Measurements from ENCODE around the gene VPREB3.
"Not testable (repeated sequence)": the region's sequence is repeated elsewhere in the genome, so short reads cannot be mapped to it uniquely, and the experiment has no call there.

The VPREB3 gene

GRCh38 chr22:23743303-23743705, 10.9 kb downstream of the VPREB3 start:
- Histone ChIP-seq H3K9ac (ENCODE audit: low read length) (no peak overlapping the region), H3K9me2 (ENCODE audit: low read depth, low read length) (no peaks in the 10 kb centered on the region), H3K4me1 (ENCODE audit: insufficient read depth, low read length, severe bottlenecking) (no peaks in the 10 kb centered on the region), H3F3A (ENCODE audit: insufficient read depth, low read length) (no peaks in the 10 kb centered on the region; the same call in 1 of the 2 replicates), H3K27me3 (ENCODE audit: insufficient read depth, low read length) (no peaks in the 10 kb centered on the region), H4K20me1 (ENCODE audit: insufficient read depth, low read length) (no peaks in the 10 kb centered on the region), H3K27ac (ENCODE audit: low read depth, low read length, poor library complexity, severe bottlenecking) (no peak overlapping the region), H3K36me3 (ENCODE audit: insufficient read depth, low read length) (peaks cover 28% of the 10 kb centered on the region), H2AFZ (ENCODE audit: low read length) (no peak overlapping the region), H3K4me2 (ENCODE audit: low read length) (no peak overlapping the region), H3K4me3 (ENCODE audit: low read depth, low read length, poor library complexity, severe bottlenecking) (no peak overlapping the region), H3K79me2 (ENCODE audit: insufficient read depth, low read length) (no peaks in the 10 kb centered on the region), H3K9me3 (ENCODE audit: low read length) (no peaks in the 10 kb centered on the region)
- TF ChIP-seq EZH2 (IDR thresholded peaks at IDR 0.05; ENCODE audit: borderline replicate concordance, low read length) = no peak
- no peak for TF ChIP-seq CTCF (IDR thresholded peaks at IDR 0.05; ENCODE audit: low read length)

- TF ChIP-seq CTCF (IDR thresholded peaks at IDR 0.05; ENCODE audit: low read length) (no peak), EZH2 (IDR thresholded peaks at IDR 0.05; ENCODE audit: borderline replicate concordance, low read length) (no peak)
- Histone ChIP-seq H3K4me2 (ENCODE audit: low read length) (no peak overlapping the region), H3K27me3 (ENCODE audit: insufficient read depth, low read length) (no peaks in the 10 kb centered on the region), H2AFZ (ENCODE audit: low read length) (no peak overlapping the region), H4K20me1 (ENCODE audit: insufficient read depth, low read length) (no peaks in the 10 kb centered on the region), H3K4me1 (ENCODE audit: insufficient read depth, low read length, severe bottlenecking) (no peaks in the 10 kb centered on the region), H3F3A (ENCODE audit: insufficient read depth, low read length) (no peaks in the 10 kb centered on the region; the same call in 1 of the 2 replicates), H3K9me3 (ENCODE audit: low read length) (no peaks in the 10 kb centered on the region), H3K9ac (ENCODE audit: low read length) (no peak overlapping the region), H3K36me3 (ENCODE audit: insufficient read depth, low read length) (peaks cover 28% of the 10 kb centered on the region), H3K27ac (ENCODE audit: low read depth, low read length, poor library complexity, severe bottlenecking) (no peak overlapping the region), H3K4me3 (ENCODE audit: low read depth, low read length, poor library complexity, severe bottlenecking) (no peak overlapping the region), H3K9me2 (ENCODE audit: low read depth, low read length) (no peaks in the 10 kb centered on the region), H3K79me2 (ENCODE audit: insufficient read depth, low read length) (no peaks in the 10 kb centered on the region)
Observed at GRCh38 chr22:23742505-23743264, 11.5 kb downstream of the VPREB3 start.

GRCh38 chr22:23737696-23738095, 16.5 kb downstream of the VPREB3 start:
- no peaks in the 10 kb centered on the region for H4K20me1 ChIP-seq (ENCODE audit: insufficient read depth, low read length)
- H3K27me3 ChIP-seq (ENCODE audit: insufficient read depth, low read length) = no peaks in the 10 kb centered on the region; the same call in 1 of the 2 replicates
- TF ChIP-seq EZH2 (IDR thresholded peaks at IDR 0.05; ENCODE audit: borderline replicate concordance, low read length) = no peak
- no peak for TF ChIP-seq CTCF (IDR thresholded peaks at IDR 0.05; ENCODE audit: low read length)
- no peak overlapping the region for H3K4me3 ChIP-seq (ENCODE audit: low read depth, low read length, poor library complexity, severe bottlenecking)
- H3K79me2 ChIP-seq (ENCODE audit: insufficient read depth, low read length) = no peaks in the 10 kb centered on the region
- 0 out of 2 replicates have a peak, but pooled peaks cover under 1% of the 10 kb centered on the region for H3K36me3 ChIP-seq (ENCODE audit: insufficient read depth, low read length)
- H3K4me2 ChIP-seq (ENCODE audit: low read length) = no peak overlapping the region
- H3K9me2 ChIP-seq (ENCODE audit: low read depth, low read length) = no peaks in the 10 kb centered on the region
- no peak overlapping the region for H3K27ac ChIP-seq (ENCODE audit: low read depth, low read length, poor library complexity, severe bottlenecking)
- no peak overlapping the region for H2AFZ ChIP-seq (ENCODE audit: low read length)
- H3K9me3 ChIP-seq (ENCODE audit: low read length) = no peaks in the 10 kb centered on the region
- no peaks in the 10 kb centered on the region; the same call in 1 of the 2 replicates for H3F3A ChIP-seq (ENCODE audit: insufficient read depth, low read length)
- H3K9ac ChIP-seq (ENCODE audit: low read length) = no peak overlapping the region
- no peaks in the 10 kb centered on the region for H3K4me1 ChIP-seq (ENCODE audit: insufficient read depth, low read length, severe bottlenecking)

GRCh38 chr22:23728108-23728507, 26.1 kb downstream of the VPREB3 start:
- H3K9ac ChIP-seq (ENCODE audit: low read length); H3K27ac ChIP-seq (ENCODE audit: low read depth, low read length, poor library complexity, severe bottlenecking); H3K4me1 ChIP-seq (ENCODE audit: insufficient read depth, low read length, severe bottlenecking); H2AFZ ChIP-seq (ENCODE audit: low read length); H3K27me3 ChIP-seq (ENCODE audit: insufficient read depth, low read length); H4K20me1 ChIP-seq (ENCODE audit: insufficient read depth, low read length); H3K36me3 ChIP-seq (ENCODE audit: insufficient read depth, low read length); H3K9me3 ChIP-seq (ENCODE audit: low read length); H3K9me2 ChIP-seq (ENCODE audit: low read depth, low read length); H3F3A ChIP-seq (ENCODE audit: insufficient read depth, low read length); H3K79me2 ChIP-seq (ENCODE audit: insufficient read depth, low read length); H3K4me2 ChIP-seq (ENCODE audit: low read length); H3K4me3 ChIP-seq (ENCODE audit: low read depth, low read length, poor library complexity, severe bottlenecking): not testable (repeated sequence)
